GM10266 (cell line): ENCODE data around the gene ONECUT2.

ENCODE experiments used
- DNase-seq: peaks from one replicate; pipeline ENCODE4 v3.0.0; 2012; ENCODE audit errors: extremely low spot score
- TF ChIP-seq, protein P1 (sequence below): IDR thresholded peaks from 2 replicates; pipeline ENCODE4 v1.5.1; 2012; ENCODE audit warnings: mild to moderate bottlenecking, low read depth; ENCODE audit not compliant: control insufficient read depth, insufficient read depth; ENCODE audit errors: missing control alignments

ONECUT2 gene

DNA sequence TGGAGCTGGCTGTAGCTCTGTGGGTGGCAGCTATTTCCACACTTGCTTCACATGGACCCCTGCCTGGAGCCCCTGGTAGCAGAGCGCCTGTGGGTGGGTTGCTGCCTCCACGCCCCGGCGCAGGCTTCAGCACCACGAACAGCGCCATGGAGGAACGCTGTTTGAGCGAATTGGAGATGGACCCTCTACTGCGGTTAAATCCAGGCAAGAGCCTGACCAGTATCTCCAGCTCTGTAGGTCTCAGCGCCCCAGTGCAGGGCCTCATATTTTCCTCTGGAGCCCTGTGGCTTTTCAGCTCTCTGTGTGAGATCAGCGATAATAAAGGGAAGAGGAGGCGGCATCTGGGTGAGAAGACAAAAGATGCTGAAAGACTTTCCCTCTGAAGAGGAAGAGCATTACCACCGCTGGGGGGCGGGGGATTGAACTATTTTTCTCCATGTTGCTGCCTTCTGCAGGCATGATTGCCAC is 12.0 kb downstream of the ONECUT2 start:
- TF ChIP-seq, protein P1, sequence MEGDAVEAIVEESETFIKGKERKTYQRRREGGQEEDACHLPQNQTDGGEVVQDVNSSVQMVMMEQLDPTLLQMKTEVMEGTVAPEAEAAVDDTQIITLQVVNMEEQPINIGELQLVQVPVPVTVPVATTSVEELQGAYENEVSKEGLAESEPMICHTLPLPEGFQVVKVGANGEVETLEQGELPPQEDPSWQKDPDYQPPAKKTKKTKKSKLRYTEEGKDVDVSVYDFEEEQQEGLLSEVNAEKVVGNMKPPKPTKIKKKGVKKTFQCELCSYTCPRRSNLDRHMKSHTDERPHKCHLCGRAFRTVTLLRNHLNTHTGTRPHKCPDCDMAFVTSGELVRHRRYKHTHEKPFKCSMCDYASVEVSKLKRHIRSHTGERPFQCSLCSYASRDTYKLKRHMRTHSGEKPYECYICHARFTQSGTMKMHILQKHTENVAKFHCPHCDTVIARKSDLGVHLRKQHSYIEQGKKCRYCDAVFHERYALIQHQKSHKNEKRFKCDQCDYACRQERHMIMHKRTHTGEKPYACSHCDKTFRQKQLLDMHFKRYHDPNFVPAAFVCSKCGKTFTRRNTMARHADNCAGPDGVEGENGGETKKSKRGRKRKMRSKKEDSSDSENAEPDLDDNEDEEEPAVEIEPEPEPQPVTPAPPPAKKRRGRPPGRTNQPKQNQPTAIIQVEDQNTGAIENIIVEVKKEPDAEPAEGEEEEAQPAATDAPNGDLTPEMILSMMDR, result no peak
- DNase-seq, result peak; percentile 45

DNA sequence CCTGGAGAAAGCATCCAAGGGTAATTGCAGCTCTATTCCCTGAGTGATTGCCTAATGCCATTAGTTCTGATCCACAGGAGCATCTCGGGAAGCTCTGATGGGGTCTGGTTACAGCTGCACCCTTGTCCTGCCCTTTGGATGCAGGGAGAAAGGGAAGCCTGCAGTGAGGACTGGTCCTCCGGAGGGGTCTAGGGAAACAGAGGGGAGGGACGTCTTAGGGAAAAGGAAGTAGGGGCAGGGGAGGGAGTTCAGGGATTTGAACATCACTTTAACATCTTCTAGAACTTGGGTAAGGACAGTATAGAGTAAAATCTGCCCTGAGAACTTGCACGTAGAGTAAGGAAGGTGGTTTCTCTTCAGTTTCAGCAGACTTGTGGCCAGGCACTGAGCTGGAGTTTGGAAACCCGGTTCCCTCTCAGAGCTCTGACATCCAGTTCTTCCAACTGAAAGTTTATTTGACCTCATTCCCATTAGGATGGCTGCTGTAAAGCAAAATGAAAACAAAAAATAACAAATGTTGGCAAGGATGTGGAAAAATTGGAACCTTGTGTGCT is 20.5 kb downstream of the ONECUT2 start:
- TF ChIP-seq, protein P1, result no peak
- no peak for DNase-seq

DNA sequence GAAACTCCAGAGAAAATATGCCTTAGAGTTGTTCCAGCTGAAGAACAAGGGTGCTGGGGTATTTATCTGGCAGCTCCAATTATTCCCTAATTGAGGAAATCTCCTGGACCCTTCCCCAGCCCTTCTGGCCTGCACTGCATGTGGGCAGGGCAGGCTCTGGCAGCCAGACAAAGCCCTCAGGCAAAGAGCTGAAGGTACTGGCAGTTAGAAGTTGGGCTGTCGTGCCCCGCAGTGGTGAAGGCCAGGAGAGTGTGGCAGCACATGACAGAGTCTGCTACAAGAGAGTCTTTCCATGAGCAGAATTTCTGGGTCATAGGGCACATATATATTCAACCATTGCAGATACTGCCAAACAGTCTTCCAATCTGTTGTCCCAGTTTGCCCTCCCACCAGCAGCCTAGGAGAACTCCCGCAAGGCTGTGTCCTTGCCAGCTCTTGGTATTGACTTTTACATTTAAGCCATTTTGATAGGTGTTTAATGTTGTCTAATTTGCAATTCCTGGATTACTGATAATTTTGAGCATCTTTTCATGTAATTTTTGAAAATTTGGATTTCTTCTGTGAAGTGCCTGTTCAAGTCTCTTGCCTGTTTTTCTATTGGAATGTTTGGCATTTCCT is 26.6 kb downstream of the ONECUT2 start:
- no peak for DNase-seq
- TF ChIP-seq, protein P1, result no peak

DNA sequence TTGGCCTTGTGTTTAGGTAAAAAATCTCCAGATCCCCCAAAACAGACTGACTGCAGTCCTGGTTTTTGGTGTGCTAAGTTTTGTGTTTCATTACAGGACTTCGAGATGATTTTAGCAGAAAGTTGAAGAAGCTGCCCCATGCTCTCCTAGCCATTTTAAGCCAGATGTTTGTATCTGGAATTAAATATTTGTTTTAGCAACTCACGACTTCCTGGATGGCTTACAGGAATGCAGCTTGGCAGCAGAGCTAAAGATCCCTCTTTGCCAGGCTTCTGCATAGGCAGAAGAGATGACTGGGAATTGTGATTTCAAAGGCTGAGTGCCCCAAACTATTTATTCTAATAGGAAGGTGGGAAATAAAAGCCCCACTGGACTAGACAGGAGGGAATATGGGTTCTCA is 31.1 kb downstream of the ONECUT2 start:
- no peak for DNase-seq
- TF ChIP-seq, protein P1, result no peak

DNA sequence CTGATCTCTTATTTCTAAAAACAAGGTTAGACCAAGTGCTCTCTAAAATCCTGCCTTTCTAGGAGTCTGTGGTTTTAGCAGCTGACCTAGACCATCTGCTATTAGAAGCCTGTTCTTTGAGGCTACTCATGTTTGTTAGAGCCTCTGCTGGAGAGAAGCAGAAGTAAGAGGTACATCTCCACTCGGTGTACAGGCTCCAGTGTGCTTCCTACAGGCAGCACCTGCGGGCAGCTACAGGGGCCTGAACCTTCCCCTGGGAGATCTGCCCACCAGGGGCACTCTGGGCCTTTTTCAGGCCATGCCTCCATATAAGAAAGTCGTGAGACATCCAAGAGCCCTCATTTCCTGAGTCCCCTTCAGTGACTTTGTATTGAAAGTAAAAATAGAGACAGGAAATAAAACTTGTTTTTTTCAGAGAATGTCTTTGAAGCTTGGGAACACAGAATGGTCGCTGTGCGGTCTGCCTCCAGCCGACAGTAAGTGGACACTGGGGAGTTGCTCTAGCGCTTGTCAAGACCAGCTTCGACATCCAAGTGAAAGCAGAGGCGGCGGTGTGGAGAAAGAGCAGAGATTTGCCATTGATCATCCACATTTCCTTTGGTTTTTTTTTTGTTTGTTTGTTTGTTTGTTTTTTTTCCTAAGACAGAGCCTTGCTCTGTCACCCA is 31.7 kb downstream of the ONECUT2 start:
- no peak for DNase-seq
- TF ChIP-seq, protein P1, result no peak

DNA sequence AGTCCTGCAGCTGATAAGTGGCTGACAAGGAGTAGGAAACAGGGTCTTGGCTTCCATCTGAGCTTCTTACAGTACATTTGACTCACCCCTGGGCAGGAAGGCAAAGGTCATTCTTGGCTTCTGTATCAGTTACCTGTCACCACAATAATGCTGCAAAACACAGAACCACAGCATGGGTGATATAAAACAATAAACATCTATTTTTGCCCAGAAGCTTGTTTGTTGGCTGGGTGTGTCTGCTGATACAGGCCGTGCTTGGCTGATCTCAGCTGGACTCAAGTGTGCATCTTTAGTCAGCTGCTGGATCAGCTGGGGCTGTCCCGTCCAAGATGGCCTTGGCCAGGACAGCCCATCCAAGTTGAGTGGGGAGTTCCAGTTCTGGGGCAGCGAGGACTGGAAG is 34.7 kb downstream of the ONECUT2 start:
- DNase-seq, result no peak
- TF ChIP-seq, protein P1, result no peak

DNA sequence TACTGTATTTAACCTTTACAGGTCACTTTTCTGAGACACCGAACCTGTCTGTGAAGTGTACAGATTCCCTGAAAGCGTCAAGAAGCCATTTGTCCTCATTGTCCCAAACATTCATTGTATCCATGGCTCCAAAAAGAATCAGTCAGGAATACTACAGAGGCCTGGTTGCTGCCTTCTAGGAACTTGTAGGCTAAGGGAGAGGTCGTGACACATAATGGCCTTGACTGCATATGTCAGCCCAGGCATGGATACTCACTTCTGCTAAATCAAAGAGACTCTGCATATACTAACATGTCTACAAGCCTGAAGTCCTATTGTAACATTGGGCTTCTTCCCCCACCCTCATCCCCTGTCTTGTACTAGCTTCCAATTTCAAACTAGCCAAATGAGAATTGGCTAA is 40.2 kb downstream of the ONECUT2 start:
- TF ChIP-seq, protein P1, result no peak
- no peak for DNase-seq
